ENCODE results near the gene GALNT14.

Gene GALNT14

GRCh38 chr2:31113765-31114164 lies 24.5 kb downstream of the GALNT14 start:
- no peak for TF ChIP-seq CTCF (conservative IDR thresholded peaks at IDR 0.05)
- no peak overlapping the region for H3K27ac ChIP-seq

- H3K27ac ChIP-seq: no peak overlapping the region
- no peak for TF ChIP-seq CTCF (conservative IDR thresholded peaks at IDR 0.05)
Observed at GRCh38 chr2:31112544-31112943, 25.7 kb downstream of the GALNT14 start.

- no peak for TF ChIP-seq CTCF (conservative IDR thresholded peaks at IDR 0.05)
- H3K27ac ChIP-seq: no peak overlapping the region
Observed at GRCh38 chr2:31110998-31111397, 27.2 kb downstream of the GALNT14 start.

- H3K27ac ChIP-seq: no peak overlapping the region
- no peak for TF ChIP-seq CTCF (conservative IDR thresholded peaks at IDR 0.05)
Observed at GRCh38 chr2:31110431-31110830, 27.8 kb downstream of the GALNT14 start.

DNA sequence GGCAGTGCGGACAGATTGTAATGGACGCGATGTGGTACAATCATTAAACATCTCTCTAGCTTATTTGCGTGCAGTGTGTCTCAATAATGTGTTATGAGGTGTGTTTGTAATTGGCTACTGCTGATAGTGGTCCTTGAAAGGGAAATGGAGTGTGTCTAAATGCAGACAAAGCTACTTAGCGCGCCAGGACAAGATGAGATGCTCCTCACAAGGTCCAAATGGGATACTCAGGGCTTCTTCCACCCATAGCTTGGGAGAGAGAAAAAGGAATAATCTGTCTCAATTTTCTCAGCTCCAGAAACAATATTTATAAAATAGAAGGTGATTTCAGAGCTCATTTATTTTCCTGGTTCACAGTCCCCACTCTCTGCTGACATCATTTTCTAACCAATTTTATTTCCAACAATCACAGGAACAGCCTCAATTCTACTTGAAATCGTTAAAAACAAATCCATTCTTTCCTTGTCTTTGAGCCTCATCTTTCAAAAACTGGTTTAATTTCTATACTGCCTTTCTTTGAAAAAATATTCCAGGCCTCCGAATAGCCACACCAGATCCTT lies 28.5 kb downstream of the GALNT14 start:
- TF ChIP-seq CTCF (conservative IDR thresholded peaks at IDR 0.05): no peak
- H3K27ac ChIP-seq: no peak overlapping the region

DNA sequence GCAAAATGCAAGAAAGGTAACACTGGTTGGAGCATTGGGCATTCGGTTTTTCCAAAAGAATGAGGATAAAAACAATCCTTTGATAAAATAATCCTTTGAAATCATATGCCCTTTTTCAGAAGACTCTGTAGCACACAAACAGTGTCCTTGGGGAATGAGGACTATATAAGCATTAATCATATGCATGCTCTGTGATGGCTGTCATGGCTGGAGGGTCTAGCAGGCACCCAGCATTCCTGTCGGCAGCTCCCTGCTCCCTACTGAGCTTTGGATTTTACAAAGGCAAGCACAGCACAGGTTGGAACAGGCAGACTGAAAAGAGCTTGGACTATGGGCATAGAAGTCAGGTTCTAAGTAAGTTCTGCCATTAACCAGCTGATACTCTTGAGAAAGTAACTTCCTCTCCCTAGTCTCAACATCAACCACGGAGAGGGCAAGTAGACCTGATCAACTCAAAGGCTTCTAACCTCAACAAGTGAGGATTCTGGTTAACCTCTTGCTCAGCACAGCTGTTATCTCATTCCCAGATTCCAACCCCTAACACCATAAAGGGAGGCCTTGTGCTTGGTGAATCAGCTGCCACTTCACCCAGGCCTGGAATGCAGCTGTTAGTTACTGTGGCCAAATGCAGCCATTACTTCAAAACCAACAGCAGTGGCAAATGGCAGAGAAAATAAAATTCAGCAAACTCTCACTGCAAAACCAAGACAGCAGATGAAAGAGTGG lies 29.5 kb downstream of the GALNT14 start:
- TF ChIP-seq CTCF (conservative IDR thresholded peaks at IDR 0.05): no peak
- H3K27ac ChIP-seq: no peak overlapping the region

GRCh38 chr2:31107591-31108300 lies 30.5 kb downstream of the GALNT14 start:
- no peak for TF ChIP-seq CTCF (conservative IDR thresholded peaks at IDR 0.05)
- peak overlapping the region; percentile 7; the same call in 1 of the 2 replicates for H3K27ac ChIP-seq

Data from VCaP (cell line).